Measurements from ENCODE around the gene ATP11A.
"Not testable (repeated sequence)": the region's sequence is repeated elsewhere in the genome, so short reads cannot be mapped to it uniquely, and the experiment has no call there.

Gene ATP11A

GRCh38 chr13:112871742-112872141, 181.9 kb downstream of the ATP11A start:
- no peak for DNase-seq

GRCh38 chr13:112872657-112873631, 183.1 kb downstream of the ATP11A start:
- not testable (repeated sequence) for DNase-seq

GRCh38 chr13:112873851-112874750, 184.3 kb downstream of the ATP11A start:
- DNase-seq, result peak; percentile 20

- DNase-seq, result no peak
Observed at GRCh38 chr13:112874751-112875300, 185.0 kb downstream of the ATP11A start.

GRCh38 chr13:112875627-112876026, 185.8 kb downstream of the ATP11A start:
- no peak for DNase-seq

GRCh38 chr13:112876305-112877000, 186.6 kb downstream of the ATP11A start:
- DNase-seq, result no peak

- no peak for DNase-seq
Observed at GRCh38 chr13:112877066-112877465, 187.2 kb downstream of the ATP11A start.

GRCh38 chr13:112877539-112877938, 187.7 kb downstream of the ATP11A start:
- DNase-seq, result no peak

- DNase-seq, result no peak
Observed at GRCh38 chr13:112877976-112878955, 188.4 kb downstream of the ATP11A start.

- DNase-seq, result no peak
Observed at GRCh38 chr13:112879283-112879833, 189.5 kb downstream of the ATP11A start.

GRCh38 chr13:112880221-112880641, 190.4 kb downstream of the ATP11A start:
- DNase-seq, result no peak

GRCh38 chr13:112880976-112881540, 191.2 kb downstream of the ATP11A start:
- DNase-seq, result no peak

GRCh38 chr13:112881656-112882554, 192.1 kb downstream of the ATP11A start:
- no peak for DNase-seq

GRCh38 chr13:112882555-112883024, 192.8 kb downstream of the ATP11A start:
- DNase-seq, result no peak

- no peak for DNase-seq
Observed at GRCh38 chr13:112883241-112883945, 193.6 kb downstream of the ATP11A start.

- DNase-seq, result not testable (repeated sequence)
Observed at GRCh38 chr13:112884700-112885099, 194.9 kb downstream of the ATP11A start.

GRCh38 chr13:112885242-112885781, 195.5 kb downstream of the ATP11A start:
- DNase-seq, result no peak

GRCh38 chr13:112885782-112886268, 196.0 kb downstream of the ATP11A start:
- no peak for DNase-seq
